GM23338 (cell line): ENCODE data around the gene BCL2L12. TPM values are rescaled to one million over a fixed set of nuclear protein-coding genes. Genes with fewer than 3 reads are reported as not detected.
A peak's percentile ranks its signal among the peaks of the same experiment; 100 is the strongest.

Experiments
- ATAC-seq: fragments of 200-7000 bp; cut with Tn5 transposase; 3 replicates; pipeline ENCODE4 v1.9.1; 2020
- DNase-seq: peaks from one replicate; pipeline ENCODE4 v3.0.0-alpha.2; 2015; ENCODE audit warnings: low spot score
- H2AFZ ChIP-seq: fragments of 200-600 bp; sonication (generic); 2 replicates; pipeline ENCODE4 v1.8.0; 2016; ENCODE audit warnings: antibody characterized with exemption, mild to moderate bottlenecking, moderate library complexity
- H3F3A ChIP-seq: fragments of 200-600 bp; sonication (generic); replicated peaks from 2 replicates; pipeline ENCODE4 v1.8.0; 2017; ENCODE audit warnings: antibody characterized with exemption, mixed run types, low read depth
- H3K27ac ChIP-seq: fragments of 200-600 bp; sonication (generic); 2 replicates; pipeline ENCODE4 v1.6.1; 2016; ENCODE audit warnings: low read depth
- H3K27me3 ChIP-seq: fragments of 200-600 bp; sonication (generic); 2 replicates; pipeline ENCODE4 v1.8.0; 2016; ENCODE audit warnings: mild to moderate bottlenecking, mixed run types, moderate library complexity; ENCODE audit not compliant: insufficient read depth
- H3K36me3 ChIP-seq: fragments of 200-600 bp; sonication (generic); 2 replicates; pipeline ENCODE4 v1.8.0; 2016; ENCODE audit warnings: mild to moderate bottlenecking; ENCODE audit not compliant: insufficient read depth
- H3K4me1 ChIP-seq: fragments of 200-600 bp; sonication (generic); 2 replicates; pipeline ENCODE4 v1.8.0; 2016; ENCODE audit warnings: mild to moderate bottlenecking, moderate library complexity; ENCODE audit not compliant: insufficient read depth
- H3K4me2 ChIP-seq: fragments of 200-600 bp; sonication (generic); 2 replicates; pipeline ENCODE4 v1.7.1; 2017; ENCODE audit warnings: mixed run types
- H3K4me3 ChIP-seq: fragments of 200-600 bp; sonication (generic); 2 replicates; pipeline ENCODE4 v1.6.1; 2016; ENCODE audit warnings: mixed run types
- H3K79me2 ChIP-seq: fragments of 200-600 bp; sonication (generic); replicated peaks from 2 replicates; pipeline ENCODE4 v1.8.0; 2017; ENCODE audit warnings: mild to moderate bottlenecking; ENCODE audit not compliant: insufficient read depth
- H3K9me2 ChIP-seq: fragments of 200-600 bp; sonication (generic); 2 replicates; pipeline ENCODE4 v1.8.0; 2017; ENCODE audit not compliant: insufficient read depth
- H4K20me1 ChIP-seq: fragments of 200-600 bp; sonication (generic); replicated peaks from 2 replicates; pipeline ENCODE4 v1.8.0; 2017; ENCODE audit warnings: mild to moderate bottlenecking; ENCODE audit not compliant: insufficient read depth
- H3K27ac Mint-ChIP-seq: 2 replicates; pipeline ENCODE4 v1.8.0; 2020; ENCODE audit warnings: inconsistent platforms, mild to moderate bottlenecking, moderate library complexity, mixed read lengths
- H3K27me3 Mint-ChIP-seq: 3 replicates; pipeline ENCODE4 v1.8.0; 2022; ENCODE audit warnings: low read depth, mild to moderate bottlenecking, moderate library complexity, mixed read lengths, inconsistent platforms; ENCODE audit not compliant: insufficient read depth, poor library complexity
- H3K36me3 Mint-ChIP-seq: 3 replicates; pipeline ENCODE4 v1.8.0; 2021; ENCODE audit warnings: low read depth, mild to moderate bottlenecking, inconsistent platforms, moderate library complexity, mixed read lengths
- H3K4me1 Mint-ChIP-seq: 3 replicates; pipeline ENCODE4 v1.8.0; 2020; ENCODE audit warnings: mild to moderate bottlenecking, inconsistent platforms, mixed read lengths
- H3K4me3 Mint-ChIP-seq: 3 replicates; pipeline ENCODE4 v1.8.0; 2021; ENCODE audit warnings: moderate library complexity, mild to moderate bottlenecking, inconsistent platforms, mixed read lengths
- H3K9me3 Mint-ChIP-seq: 3 replicates; pipeline ENCODE4 v1.8.0; 2020; ENCODE audit warnings: moderate library complexity, mild to moderate bottlenecking, inconsistent platforms, mixed read lengths
- CREB1 ChIP-seq: fragments of 250-450 bp; sonication (Bioruptor Pico); IDR thresholded peaks from 2 replicates; pipeline ENCODE4 v1.5.0; 2020; ENCODE audit warnings: low read depth, mild to moderate bottlenecking, moderate library complexity
- CTCF ChIP-seq, 2 experiments: fragments of 200-600 bp in 1 of 2; sonication (generic) in 1 of 2; conservative IDR thresholded peaks; 2 replicates each; pipeline versions ENCODE4 v1.5.1 to v1.6.1; 2016 to 2017; ENCODE audit warnings: antibody characterized with exemption in 2 of 2, low read depth in 2 of 2, mild to moderate bottlenecking in 2 of 2, moderate library complexity in 1 of 2
- EZH2 ChIP-seq: fragments of 200-600 bp; sonication (generic); IDR thresholded peaks from one replicate; pipeline ENCODE4 v1.8.0; 2017; ENCODE audit warnings: antibody characterized with exemption, mild to moderate bottlenecking, low read depth; ENCODE audit not compliant: unreplicated experiment
- EZH2phosphoT487 ChIP-seq: fragments of 200-600 bp; sonication (generic); IDR thresholded peaks from one replicate; pipeline ENCODE4 v1.8.1; 2018; ENCODE audit warnings: antibody characterized with exemption; ENCODE audit not compliant: unreplicated experiment
- NANOG ChIP-seq: IDR thresholded peaks from 2 replicates; pipeline ENCODE4 v1.6.1; 2016; ENCODE audit warnings: antibody characterized with exemption, borderline replicate concordance
- POLR2AphosphoS5 ChIP-seq: IDR thresholded peaks from 2 replicates; pipeline ENCODE4 v1.6.1; 2016; ENCODE audit warnings: antibody characterized with exemption, low read depth
- ZNF114 ChIP-seq: fragments of 250-450 bp; sonication (Bioruptor Pico); IDR thresholded peaks from 2 replicates; pipeline ENCODE4 v1.5.0; 2020; ENCODE audit warnings: mild to moderate bottlenecking, moderate library complexity
- ZNF331 ChIP-seq: fragments of 250-450 bp; sonication (Bioruptor Pico); IDR thresholded peaks from 2 replicates; pipeline ENCODE4 v1.5.0; 2020; ENCODE audit warnings: low read depth, mild to moderate bottlenecking, moderate library complexity
- ZNF462 ChIP-seq: fragments of 250-450 bp; sonication (Bioruptor Pico); IDR thresholded peaks from 2 replicates; pipeline ENCODE4 v1.5.0; 2020; ENCODE audit warnings: mild to moderate bottlenecking, moderate library complexity
- polyA plus RNA-seq: library from polyadenylated mRNA; unstranded; fragments of >200 nt; fragmentation: Nextera tagmentation; extraction: Ambion mirVana; gene quantifications from 2 replicates; pipeline ENCODE4 v1.2.1, GENCODE V29; 2016
- total RNA-seq: library from RNA; depleted of rRNA; stranded (reverse); fragments of >200 nt; shearing (Covaris generic); gene quantifications from 2 replicates; pipeline ENCODE4 v1.2.3, GENCODE V29; 2014

The BCL2L12 gene
- total and polyA plus RNA-seq, 2 experiments from 2014 or later = 61.3 to 102 TPM

GRCh38 chr19:49656456-49657109 is 9.2 kb upstream of the BCL2L12 start:
- ATAC-seq (no peak), DNase-seq (no peak)
- Mint-ChIP-seq H3K4me1 (peaks cover 8% of the 10 kb centered on the region), H3K27ac (peak overlapping the region; percentile 86; the same call in 1 of the 2 replicates), H3K27me3 (peaks cover 19% of the 10 kb centered on the region), H3K36me3 (peaks cover 81% of the 10 kb centered on the region), H3K9me3 (peaks cover 19% of the 10 kb centered on the region), H3K4me3 (no peak overlapping the region; the same call in 2 of the 3 replicates)
- Histone ChIP-seq H3K4me2 (no peak overlapping the region), H3K79me2 (no peaks in the 10 kb centered on the region), H4K20me1 (peaks cover 6% of the 10 kb centered on the region), H3F3A (peaks cover 9% of the 10 kb centered on the region; the same call in 1 of the 2 replicates), H3K27me3 (no peaks in the 10 kb centered on the region), H3K36me3 (peaks cover 17% of the 10 kb centered on the region), H3K4me3 (no peak overlapping the region), H3K9me2 (no peaks in the 10 kb centered on the region), H2AFZ (no peak overlapping the region), H3K4me1 (no peaks in the 10 kb centered on the region), H3K27ac (no peak overlapping the region)
- TF ChIP-seq POLR2AphosphoS5 = no peak
- TF ChIP-seq ZNF114 (CRISPR knock-in tag) = no peak
- TF ChIP-seq CTCF (conservative IDR thresholded peaks at IDR 0.05; ENCODE audit: low read depth in 2 of 2) = no peak
- TF ChIP-seq CREB1 (CRISPR knock-in tag) = no peak
- no peak for TF ChIP-seq EZH2phosphoT487

- no peaks in the 10 kb centered on the region for H3K27me3 ChIP-seq
- no peak overlapping the region for H3K4me3 ChIP-seq
- H3F3A ChIP-seq = peaks cover 9% of the 10 kb centered on the region; the same call in 1 of the 2 replicates
- DNase-seq (no peak), ATAC-seq (no peak)
- Mint-ChIP-seq H3K4me3 (no peak overlapping the region; the same call in 2 of the 3 replicates), H3K36me3 (peaks cover 90% of the 10 kb centered on the region), H3K9me3 (peaks cover 19% of the 10 kb centered on the region), H3K27me3 (peaks cover 19% of the 10 kb centered on the region), H3K27ac (peak overlapping the region; percentile 24; the same call in 1 of the 2 replicates), H3K4me1 (peaks cover 8% of the 10 kb centered on the region)
- no peaks in the 10 kb centered on the region for H3K79me2 ChIP-seq
- H3K36me3 ChIP-seq = peaks cover 22% of the 10 kb centered on the region
- H3K27ac ChIP-seq = no peak overlapping the region
- no peak overlapping the region for H2AFZ ChIP-seq
- H3K9me2 ChIP-seq = no peaks in the 10 kb centered on the region
- peaks cover 7% of the 10 kb centered on the region for H4K20me1 ChIP-seq
- H3K4me2 ChIP-seq = no peak overlapping the region
- no peaks in the 10 kb centered on the region for H3K4me1 ChIP-seq
- TF ChIP-seq EZH2 = no peak
- TF ChIP-seq NANOG = no peak
- TF ChIP-seq EZH2phosphoT487 = no peak
- no peak for TF ChIP-seq POLR2AphosphoS5
- TF ChIP-seq ZNF331 = no peak
- TF ChIP-seq ZNF462 = no peak
Observed at GRCh38 chr19:49657493-49658138, 8.1 kb upstream of the BCL2L12 start.
